ENCODE results near the gene HEATR5B. TPM values are rescaled to one million over a fixed set of nuclear protein-coding genes. Genes with fewer than 3 reads are reported as not detected.

HEATR5B gene
- total RNA-seq, 1 donor from 2014 or later: 25.9 TPM

DNA sequence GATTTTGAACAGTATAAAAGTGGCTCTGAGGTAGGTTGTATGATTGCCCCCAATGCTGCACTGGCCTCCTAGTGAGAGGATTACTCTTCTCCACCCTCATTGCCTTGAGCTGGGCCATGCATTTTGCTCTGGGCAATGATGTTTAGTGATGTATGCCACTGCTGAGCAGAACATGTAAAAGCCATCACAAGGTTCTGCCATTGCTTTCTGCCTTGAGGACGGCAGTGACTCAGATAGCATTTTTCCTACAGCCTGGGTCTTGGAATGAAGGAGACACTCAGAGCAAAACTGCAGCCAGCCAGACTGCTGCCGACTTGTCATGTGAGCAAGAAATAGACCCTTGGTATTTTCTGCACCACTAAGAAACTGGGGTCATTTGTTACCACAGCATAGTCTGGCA lies 27.8 kb upstream of the HEATR5B start:
- Histone ChIP-seq H3K27me3 (ENCODE audit: control insufficient read depth, insufficient read depth, low read length) (no peaks in the 10 kb centered on the region), H3K36me3 (ENCODE audit: control insufficient read depth, insufficient read depth, low read length) (peaks cover 1% of the 10 kb centered on the region), H3K4me3 (ENCODE audit: low read depth, low read length) (no peak overlapping the region)
- no peak for DNase-seq (ENCODE audit: low read depth)
- TF ChIP-seq CTCF (IDR thresholded peaks at IDR 0.05; ENCODE audit: insufficient read depth, low read length, poor library complexity, severe bottlenecking): no peak

GRCh38 chr2:37110306-37111212 lies 26.4 kb upstream of the HEATR5B start:
- no peak for DNase-seq (ENCODE audit: low read depth)
- Histone ChIP-seq H3K4me3 (ENCODE audit: low read depth, low read length) (no peak overlapping the region), H3K27me3 (ENCODE audit: control insufficient read depth, insufficient read depth, low read length) (no peaks in the 10 kb centered on the region), H3K36me3 (ENCODE audit: control insufficient read depth, insufficient read depth, low read length) (peaks cover 1% of the 10 kb centered on the region)
- no peak for TF ChIP-seq CTCF (IDR thresholded peaks at IDR 0.05; ENCODE audit: insufficient read depth, low read length, poor library complexity, severe bottlenecking)

DNA sequence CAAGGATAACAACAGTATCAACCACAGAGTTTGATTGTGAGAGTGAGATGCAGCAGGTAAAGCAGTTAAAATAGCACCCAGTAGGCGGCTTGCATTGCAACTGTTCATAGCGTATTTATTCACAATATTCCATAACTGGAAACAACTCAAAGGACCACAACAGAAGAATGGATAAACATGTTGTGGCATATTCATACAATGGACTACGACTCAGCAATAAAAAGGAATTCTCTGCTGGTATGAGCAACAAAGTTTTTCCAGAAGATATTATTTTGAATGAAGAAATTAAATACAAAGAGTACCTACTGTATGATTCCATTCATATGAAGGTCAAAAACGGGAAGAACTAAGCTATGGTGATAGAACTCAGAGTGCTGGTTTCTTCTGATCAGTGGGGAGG lies 25.4 kb upstream of the HEATR5B start:
- no peaks in the 10 kb centered on the region for H3K27me3 ChIP-seq (ENCODE audit: control insufficient read depth, insufficient read depth, low read length)
- no peak for TF ChIP-seq CTCF (IDR thresholded peaks at IDR 0.05; ENCODE audit: insufficient read depth, low read length, poor library complexity, severe bottlenecking)
- no peak for DNase-seq (ENCODE audit: low read depth)
- no peak overlapping the region for H3K4me3 ChIP-seq (ENCODE audit: low read depth, low read length)
- peaks cover 1% of the 10 kb centered on the region for H3K36me3 ChIP-seq (ENCODE audit: control insufficient read depth, insufficient read depth, low read length)

DNA sequence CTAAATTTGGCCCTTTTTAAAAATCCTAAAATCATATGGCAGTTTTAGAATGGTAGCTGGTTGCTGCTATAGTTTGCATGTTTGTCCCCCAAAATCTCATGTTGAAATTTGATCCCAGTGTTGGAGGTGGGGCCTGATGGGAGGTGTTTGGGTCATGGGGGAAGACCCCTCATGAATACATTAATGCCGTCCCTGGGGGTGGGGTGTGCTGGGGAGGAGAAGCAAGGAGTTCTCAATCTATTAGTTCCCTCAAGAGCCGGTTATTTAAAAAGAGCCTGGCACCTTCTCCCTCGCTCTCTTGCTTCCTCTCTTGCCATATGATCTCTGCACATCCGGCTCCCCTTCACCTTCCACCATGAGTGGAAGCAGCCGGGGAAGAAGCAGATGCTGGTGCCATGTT lies 21.0 kb upstream of the HEATR5B start:
- H3K4me3 ChIP-seq (ENCODE audit: low read depth, low read length): no peak overlapping the region
- no peak for DNase-seq (ENCODE audit: low read depth)
- H3K36me3 ChIP-seq (ENCODE audit: control insufficient read depth, insufficient read depth, low read length): peaks cover 1% of the 10 kb centered on the region
- H3K27me3 ChIP-seq (ENCODE audit: control insufficient read depth, insufficient read depth, low read length): no peaks in the 10 kb centered on the region
- TF ChIP-seq CTCF (IDR thresholded peaks at IDR 0.05; ENCODE audit: insufficient read depth, low read length, poor library complexity, severe bottlenecking): no peak

GRCh38 chr2:37104178-37104577 lies 20.0 kb upstream of the HEATR5B start:
- no peak overlapping the region for H3K4me3 ChIP-seq (ENCODE audit: low read depth, low read length)
- no peak for DNase-seq (ENCODE audit: low read depth)
- TF ChIP-seq CTCF (IDR thresholded peaks at IDR 0.05; ENCODE audit: insufficient read depth, low read length, poor library complexity, severe bottlenecking): no peak
- peaks cover 1% of the 10 kb centered on the region for H3K36me3 ChIP-seq (ENCODE audit: control insufficient read depth, insufficient read depth, low read length)
- H3K27me3 ChIP-seq (ENCODE audit: control insufficient read depth, insufficient read depth, low read length): no peaks in the 10 kb centered on the region

- TF ChIP-seq CTCF (IDR thresholded peaks at IDR 0.05; ENCODE audit: insufficient read depth, low read length, poor library complexity, severe bottlenecking): no peak
- no peak for DNase-seq (ENCODE audit: low read depth)
- no peak overlapping the region for H3K4me3 ChIP-seq (ENCODE audit: low read depth, low read length)
- no peaks in the 10 kb centered on the region for H3K27me3 ChIP-seq (ENCODE audit: control insufficient read depth, insufficient read depth, low read length)
- peaks cover 1% of the 10 kb centered on the region for H3K36me3 ChIP-seq (ENCODE audit: control insufficient read depth, insufficient read depth, low read length)
These were observed 18.4 kb upstream of the HEATR5B start for GRCh38 chr2:37102588-37102987.

Measured in kidney epithelial cell (primary cell).